Measurements from ENCODE around the gene UQCR11. TPM values are rescaled to one million over a fixed set of nuclear protein-coding genes. Genes with fewer than 3 reads are reported as not detected.

UQCR11 gene
- total and polyA plus RNA-seq, 3 donors from 2014 or later, result 45.8 to 105 (median 60.8) TPM

DNA sequence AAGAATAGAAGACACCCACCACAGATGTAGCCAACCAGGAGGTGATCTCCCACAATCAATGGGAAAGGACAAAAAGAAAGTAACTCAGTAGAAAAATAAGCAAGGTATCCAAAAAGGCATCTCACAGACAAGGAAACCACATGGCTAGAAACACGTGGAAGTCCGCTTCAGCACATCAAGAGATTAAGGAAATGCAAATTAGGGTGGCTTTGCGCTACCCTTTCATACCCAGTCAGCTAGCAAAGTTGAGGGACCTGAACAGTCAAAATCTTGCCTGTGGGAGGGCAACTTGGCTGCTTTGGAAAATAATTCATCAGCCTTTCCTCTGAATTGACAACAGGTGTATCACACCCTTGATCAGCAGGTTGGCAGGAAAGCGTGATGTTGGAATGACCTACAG, 11.6 kb upstream of the UQCR11 start:
- H3K4me3 ChIP-seq, result no peak overlapping the region
- no peak overlapping the region for H3K27ac ChIP-seq
- 78 to 84% methylated on average over 4 of the region's 4 CpGs for WGBS, 2 donors
- H3K4me1 ChIP-seq, result no peaks in the 10 kb centered on the region
- intact Hi-C loops (cut with DNase I; ENCODE audit: low total_unique reads), result no loop called here
- H3K36me3 ChIP-seq (ENCODE audit: low read depth, missing control alignments), result no peaks in the 10 kb centered on the region
- no peak for DNase-seq
- H3K9me3 ChIP-seq, result no peaks in the 10 kb centered on the region
- H3K27me3 ChIP-seq, result no peaks in the 10 kb centered on the region
- no peak for TF ChIP-seq POLR2A (IDR thresholded peaks at IDR 0.05)
- TF ChIP-seq, protein P1, sequence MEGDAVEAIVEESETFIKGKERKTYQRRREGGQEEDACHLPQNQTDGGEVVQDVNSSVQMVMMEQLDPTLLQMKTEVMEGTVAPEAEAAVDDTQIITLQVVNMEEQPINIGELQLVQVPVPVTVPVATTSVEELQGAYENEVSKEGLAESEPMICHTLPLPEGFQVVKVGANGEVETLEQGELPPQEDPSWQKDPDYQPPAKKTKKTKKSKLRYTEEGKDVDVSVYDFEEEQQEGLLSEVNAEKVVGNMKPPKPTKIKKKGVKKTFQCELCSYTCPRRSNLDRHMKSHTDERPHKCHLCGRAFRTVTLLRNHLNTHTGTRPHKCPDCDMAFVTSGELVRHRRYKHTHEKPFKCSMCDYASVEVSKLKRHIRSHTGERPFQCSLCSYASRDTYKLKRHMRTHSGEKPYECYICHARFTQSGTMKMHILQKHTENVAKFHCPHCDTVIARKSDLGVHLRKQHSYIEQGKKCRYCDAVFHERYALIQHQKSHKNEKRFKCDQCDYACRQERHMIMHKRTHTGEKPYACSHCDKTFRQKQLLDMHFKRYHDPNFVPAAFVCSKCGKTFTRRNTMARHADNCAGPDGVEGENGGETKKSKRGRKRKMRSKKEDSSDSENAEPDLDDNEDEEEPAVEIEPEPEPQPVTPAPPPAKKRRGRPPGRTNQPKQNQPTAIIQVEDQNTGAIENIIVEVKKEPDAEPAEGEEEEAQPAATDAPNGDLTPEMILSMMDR (IDR thresholded peaks at IDR 0.05), result no peak

DNA sequence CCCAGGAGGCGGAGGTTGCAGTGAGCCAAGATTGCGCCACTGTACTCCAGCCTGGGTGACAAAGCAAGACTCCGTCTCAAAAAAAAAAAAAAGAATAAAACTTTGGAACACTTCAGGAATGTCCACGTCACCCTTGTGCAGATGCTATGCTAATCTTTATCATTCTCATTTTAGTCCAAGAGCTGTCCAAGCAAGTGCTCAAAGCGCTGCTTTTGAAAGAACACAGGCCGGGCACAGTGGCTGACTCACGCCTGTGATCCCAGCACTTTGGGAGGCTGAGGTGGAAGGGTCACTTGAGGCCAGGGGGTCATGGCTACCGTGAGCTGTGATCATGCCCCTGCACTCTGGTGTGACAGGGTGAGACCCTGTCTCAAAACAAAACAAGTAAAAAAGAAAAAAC, 11.1 kb upstream of the UQCR11 start:
- H3K36me3 ChIP-seq (ENCODE audit: low read depth, missing control alignments), result no peaks in the 10 kb centered on the region
- WGBS, 2 donors, result 86 to 92% methylated on average over 8 of the region's 8 CpGs
- intact Hi-C loops (cut with DNase I; ENCODE audit: low total_unique reads), result no loop called here

DNA sequence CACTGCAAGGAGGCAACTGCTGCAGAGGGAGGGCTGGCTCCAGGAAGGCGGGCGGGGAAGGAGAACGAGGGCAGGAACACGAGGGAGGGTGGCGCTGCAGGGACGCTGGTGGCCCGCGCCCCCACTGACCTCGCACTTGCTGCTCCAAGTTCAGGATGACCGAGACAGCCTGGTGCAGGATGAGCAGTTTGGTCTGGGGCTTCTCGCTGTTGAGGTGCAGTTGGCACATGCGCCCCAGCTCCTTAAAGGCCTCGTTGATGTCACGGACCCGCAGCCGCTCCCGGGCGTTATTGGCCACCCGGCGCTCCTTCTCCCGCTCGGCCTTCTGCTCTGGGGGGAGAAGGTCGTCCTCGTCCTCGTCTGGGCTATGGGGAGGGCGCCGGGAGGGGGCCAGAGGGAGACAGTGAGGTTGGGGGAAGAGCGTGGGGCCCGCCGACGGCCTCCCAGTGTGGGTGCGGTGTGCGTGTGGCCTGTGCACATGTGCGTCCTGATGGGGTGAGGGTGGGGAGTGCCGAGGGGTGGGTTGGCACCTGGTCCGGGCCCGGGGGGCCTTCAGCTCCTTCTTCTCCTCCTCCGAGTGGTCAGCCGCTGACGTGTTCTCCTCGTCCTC, 10.0 kb upstream of the UQCR11 start:
- H3K27ac ChIP-seq, result no peak overlapping the region
- H3K27me3 ChIP-seq, result no peaks in the 10 kb centered on the region
- no peak for TF ChIP-seq POLR2A (IDR thresholded peaks at IDR 0.05)
- TF ChIP-seq, protein P1 (IDR thresholded peaks at IDR 0.05), result no peak
- H3K36me3 ChIP-seq (ENCODE audit: low read depth, missing control alignments), result no peaks in the 10 kb centered on the region
- DNase-seq, result no peak
- 92 to 94% methylated on average over 19 to 39 of the region's 41 CpGs for WGBS, 2 donors
- intact Hi-C loops (cut with DNase I; ENCODE audit: low total_unique reads), result no loop called here
- no peak overlapping the region for H3K4me3 ChIP-seq
- no peaks in the 10 kb centered on the region for H3K9me3 ChIP-seq
- H3K4me1 ChIP-seq, result no peaks in the 10 kb centered on the region

More for the DNA sequence above, 11.1 kb upstream of the UQCR11 start:
- no peak overlapping the region for H3K27ac ChIP-seq
- no peaks in the 10 kb centered on the region for H3K27me3 ChIP-seq
- H3K4me3 ChIP-seq, result no peak overlapping the region
- TF ChIP-seq, protein P1 (IDR thresholded peaks at IDR 0.05), result no peak
- TF ChIP-seq POLR2A (IDR thresholded peaks at IDR 0.05), result no peak
- no peaks in the 10 kb centered on the region for H3K4me1 ChIP-seq
- DNase-seq, result no peak
- H3K9me3 ChIP-seq, result no peaks in the 10 kb centered on the region

DNA sequence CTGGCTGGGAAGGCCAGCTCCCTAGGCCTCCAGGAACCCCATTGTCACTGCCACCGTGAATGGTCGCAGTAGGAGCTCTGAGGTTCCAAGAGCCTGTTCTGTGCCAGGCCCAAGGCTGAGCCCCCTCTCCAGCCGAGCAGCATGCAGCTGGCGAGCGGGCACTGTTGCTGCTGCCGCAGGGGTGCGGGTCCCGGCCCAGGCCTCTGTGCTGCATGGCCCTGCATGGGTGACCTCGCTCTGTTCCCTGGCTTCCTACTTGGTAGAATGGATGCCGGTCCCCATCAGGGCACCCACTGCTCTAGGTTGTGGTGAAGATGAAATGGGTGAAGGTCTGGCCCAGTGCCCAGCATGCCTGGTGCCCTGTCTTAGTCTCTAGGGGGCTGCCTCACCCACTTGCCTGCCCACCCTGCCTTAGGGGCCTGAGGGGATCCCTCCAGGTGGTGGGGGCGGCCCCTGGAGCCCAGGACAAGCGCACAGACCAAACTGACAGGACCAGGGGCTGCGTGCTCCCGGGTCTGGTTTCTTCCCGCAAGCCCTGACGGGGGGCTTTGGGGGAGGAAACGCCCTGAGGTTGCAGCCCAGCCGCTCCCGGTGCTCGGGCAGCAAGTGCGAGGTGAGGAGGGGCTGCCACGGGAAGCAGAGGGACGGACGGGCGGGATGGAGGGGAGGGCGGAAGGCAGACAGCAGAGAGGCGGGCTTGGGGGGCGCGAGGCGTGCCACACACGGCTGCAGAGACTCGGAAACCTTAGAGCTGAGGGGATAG, 8.7 kb upstream of the UQCR11 start:
- intact Hi-C loops (cut with DNase I; ENCODE audit: low total_unique reads), result no loop called here
- no peak for DNase-seq

More for the DNA sequence above, 8.7 kb upstream of the UQCR11 start:
- H3K27me3 ChIP-seq, result no peaks in the 10 kb centered on the region
- H3K27ac ChIP-seq, result no peak overlapping the region
- no peak overlapping the region for H3K4me3 ChIP-seq
- TF ChIP-seq POLR2A (IDR thresholded peaks at IDR 0.05), result no peak
- TF ChIP-seq, protein P1 (IDR thresholded peaks at IDR 0.05), result no peak
- no peaks in the 10 kb centered on the region for H3K9me3 ChIP-seq
- H3K4me1 ChIP-seq, result peaks cover 11% of the 10 kb centered on the region
- H3K36me3 ChIP-seq (ENCODE audit: low read depth, missing control alignments), result no peaks in the 10 kb centered on the region
- 91% methylated on average over 22 to 32 of the region's 32 CpGs for WGBS, 2 donors

Measured in testis (tissue), 3 donors.